Naive thymus-derived CD4-positive, alpha-beta T cell (primary cell): ENCODE data around the gene MAP3K4. TPM values are rescaled to one million over a fixed set of nuclear protein-coding genes. Genes with fewer than 3 reads are reported as not detected.

Experiments used
- ATAC-seq: fragments of 150-1000 bp; cut with Tn5 transposase; 2 replicates; pipeline ENCODE4 v1.10.0; 2021; ENCODE audit warnings: mild to moderate bottlenecking, moderate library complexity
- CTCF ChIA-PET: fragments of 350-600 bp; sonication (Branson Sonifier 250); formaldehyde crosslinking; loops from one replicate; lab custom pipeline; 2021; ENCODE audit warnings: antibody characterized with exemption; lab: Charles Lee
- POLR2A ChIA-PET: fragments of 350-600 bp; sonication (Branson Sonifier 250); formaldehyde crosslinking; loops from one replicate; lab custom pipeline; 2021; ENCODE audit warnings: antibody characterized with exemption, inconsistent platforms; lab: Charles Lee
- DNase-seq, 9 donors: peaks; one replicate each; pipeline versions ENCODE4 v3.0.0 to v3.0.0-alpha.2; 2020 to 2022; ENCODE audit warnings: mixed read lengths in 1 of 9
- H3K27ac ChIP-seq: one replicate; pipeline ENCODE4 v1.7.0; 2013; ENCODE audit warnings: mild to moderate bottlenecking, low read depth, low read length, moderate library complexity
- H3K27me3 ChIP-seq, 2 donors: one replicate each; pipeline ENCODE4 v1.7.0; 2013; ENCODE audit warnings: low read length in 2 of 2, mild to moderate bottlenecking in 2 of 2, moderate library complexity in 2 of 2; ENCODE audit not compliant: control insufficient read depth in 2 of 2, insufficient read depth in 2 of 2
- H3K36me3 ChIP-seq, 3 experiments: 1 replicate in 2 of 3; 2 replicates in 1 of 3; pipeline ENCODE4 v1.7.0; 2013; ENCODE audit warnings: low read length in 3 of 3, mild to moderate bottlenecking in 3 of 3, moderate library complexity in 1 of 3; ENCODE audit not compliant: insufficient read depth in 3 of 3, control insufficient read depth in 2 of 3
- H3K4me1 ChIP-seq, 2 donors: one replicate each; pipeline ENCODE4 v1.7.0; 2013; ENCODE audit warnings: low read length in 2 of 2, mild to moderate bottlenecking in 2 of 2, moderate library complexity in 1 of 2; ENCODE audit not compliant: control insufficient read depth in 2 of 2, insufficient read depth in 2 of 2
- H3K4me3 ChIP-seq: 2 replicates; pipeline ENCODE4 v1.7.0; 2013; ENCODE audit warnings: mild to moderate bottlenecking, low read length
- H3K9me3 ChIP-seq, 3 experiments: 1 replicate in 2 of 3; 2 replicates in 1 of 3; pipeline ENCODE4 v1.7.0; 2013; ENCODE audit warnings: low read length in 3 of 3; ENCODE audit not compliant: control insufficient read depth in 2 of 3
- H3K27ac Mint-ChIP-seq, 9 donors: one replicate each; pipeline ENCODE4 v1.8.0; 2020 to 2022; ENCODE audit warnings: mixed read lengths in 9 of 9, mild to moderate bottlenecking in 8 of 9, moderate library complexity in 5 of 9, inconsistent platforms in 2 of 9
- H3K27me3 Mint-ChIP-seq, 5 donors: one replicate each; pipeline ENCODE4 v1.8.0; 2021 to 2022; ENCODE audit warnings: mixed read lengths in 5 of 5, mild to moderate bottlenecking in 1 of 5
- H3K36me3 Mint-ChIP-seq, 5 donors: one replicate each; pipeline ENCODE4 v1.8.0; 2020 to 2022; ENCODE audit warnings: mixed read lengths in 5 of 5, mild to moderate bottlenecking in 3 of 5, inconsistent platforms in 1 of 5
- H3K4me1 Mint-ChIP-seq, 7 donors: one replicate each; pipeline ENCODE4 v1.8.0; 2020 to 2022; ENCODE audit warnings: mixed read lengths in 7 of 7, mild to moderate bottlenecking in 3 of 7, inconsistent platforms in 1 of 7
- H3K4me3 Mint-ChIP-seq, 10 donors: one replicate each; pipeline ENCODE4 v1.8.0; 2020 to 2022; ENCODE audit warnings: mild to moderate bottlenecking in 10 of 10, mixed read lengths in 10 of 10, moderate library complexity in 6 of 10, inconsistent platforms in 2 of 10
- H3K9me3 Mint-ChIP-seq, 11 donors: one replicate each; pipeline ENCODE4 v1.8.0; 2020 to 2022; ENCODE audit warnings: mixed read lengths in 11 of 11, mild to moderate bottlenecking in 4 of 11, inconsistent platforms in 1 of 11, moderate library complexity in 1 of 11
- intact Hi-C, 2 donors: fragments of 100-400 bp; cut with micrococcal nuclease; formaldehyde crosslinking; loops; one replicate each; pipeline ENCODE4 v1.15.1; 2023
- polyA plus RNA-seq, 2 donors: library from polyadenylated mRNA; unstranded; fragments of 300-500 nt; fragmentation: Illumina TruSeq; gene quantifications; one replicate each; pipeline ENCODE4 v1.2.3, GENCODE V29; 2021
- total RNA-seq, 6 experiments: library from RNA in 5 of 6; stranded (reverse) in 5 of 6; gene quantifications; 1 replicate in 5 of 6; 2 replicates in 1 of 6; pipeline ENCODE4 v1.2.3 and lab custom pipeline; 2021 to 2026

MAP3K4 gene
- total and polyA plus RNA-seq, 7 experiments from 2014 or later: 4.5 to 81.2 (median 55.4) TPM

GRCh38 chr6:161054876-161055275 is 63.3 kb downstream of the MAP3K4 start:
- H3K9me3 ChIP-seq: no peaks in the 10 kb centered on the region
- CTCF ChIA-PET: no interaction called here
- ATAC-seq: no peak

GRCh38 chr6:161056451-161056850 is 64.9 kb downstream of the MAP3K4 start:
- no peaks in the 10 kb centered on the region for H3K4me1 ChIP-seq
- no peaks in the 10 kb centered on the region for H3K9me3 ChIP-seq
- H3K36me3 ChIP-seq: peaks cover 0 to 4% (median 0%) of the 10 kb centered on the region in 3 experiments
- DNase-seq: no peak
- Mint-ChIP-seq H3K36me3 (peaks cover 6 to 35% (median 15%) of the 10 kb centered on the region in 5 donors), H3K9me3 (peaks cover 0 to 1% (median 0%) of the 10 kb centered on the region in 11 donors), H3K27me3 (no peaks in the 10 kb centered on the region), H3K4me1 (peaks cover 0 to 22% (median 7%) of the 10 kb centered on the region in 7 donors), H3K27ac (peak overlapping the region in 1 of 9 donors; percentile 38), H3K4me3 (no peak overlapping the region)
- POLR2A ChIA-PET: no interaction called here
- H3K4me3 ChIP-seq: no peak overlapping the region
- H3K27ac ChIP-seq: no peak overlapping the region
- intact Hi-C loops: no loop called here
- CTCF ChIA-PET: no interaction called here
- no peak for ATAC-seq
- no peaks in the 10 kb centered on the region for H3K27me3 ChIP-seq

More at GRCh38 chr6:161054876-161055275, 63.3 kb downstream of the MAP3K4 start:
- Histone ChIP-seq H3K4me3 (no peak overlapping the region), H3K4me1 (no peaks in the 10 kb centered on the region), H3K27me3 (no peaks in the 10 kb centered on the region), H3K27ac (no peak overlapping the region), H3K36me3 (peaks cover 0 to 9% (median 0%) of the 10 kb centered on the region in 3 experiments)
- Mint-ChIP-seq H3K27ac (peak overlapping the region in 1 of 9 donors; percentile 28), H3K27me3 (no peaks in the 10 kb centered on the region), H3K36me3 (peaks cover 6 to 36% (median 16%) of the 10 kb centered on the region in 5 donors), H3K4me3 (no peak overlapping the region), H3K9me3 (no peaks in the 10 kb centered on the region), H3K4me1 (peaks cover 4 to 22% (median 10%) of the 10 kb centered on the region in 7 donors)
- POLR2A ChIA-PET: no interaction called here
- intact Hi-C loops: no loop called here
- DNase-seq: no peak

- Histone ChIP-seq H3K9me3 (no peaks in the 10 kb centered on the region), H3K4me3 (no peak overlapping the region), H3K27me3 (no peaks in the 10 kb centered on the region), H3K4me1 (no peaks in the 10 kb centered on the region), H3K36me3 (peaks cover 0 to 4% (median 0%) of the 10 kb centered on the region in 3 experiments), H3K27ac (no peak overlapping the region)
- no peak overlapping the region for H3K4me3 Mint-ChIP-seq
- ATAC-seq: no peak
- ChIA-PET CTCF (interaction anchor here (0.6 kb wide), 1 partner anchor 313 kb away, joined by 5 read pairs; no protein-coding TSS in a partner anchor), POLR2A (no interaction called here)
- no peak for DNase-seq
- peak overlapping the region in 3 of 9 donors; percentile 5 to 48 (median 40) for H3K27ac Mint-ChIP-seq
- peaks cover 6 to 33% (median 17%) of the 10 kb centered on the region in 5 donors for H3K36me3 Mint-ChIP-seq
- no peaks in the 10 kb centered on the region for H3K27me3 Mint-ChIP-seq
- intact Hi-C loops: no loop called here
- H3K4me1 Mint-ChIP-seq: peaks cover 4 to 21% (median 7%) of the 10 kb centered on the region in 7 donors
- H3K9me3 Mint-ChIP-seq: peaks cover 0 to 3% (median 0%) of the 10 kb centered on the region in 11 donors
Measured at GRCh38 chr6:161057103-161058091, 65.8 kb downstream of the MAP3K4 start.

GRCh38 chr6:161058741-161059140 is 67.2 kb downstream of the MAP3K4 start:
- H3K4me3 Mint-ChIP-seq: no peak overlapping the region
- ChIA-PET POLR2A (no interaction called here), CTCF (no interaction called here)
- Histone ChIP-seq H3K4me1 (no peaks in the 10 kb centered on the region), H3K9me3 (no peaks in the 10 kb centered on the region), H3K4me3 (no peak overlapping the region), H3K27me3 (no peaks in the 10 kb centered on the region), H3K27ac (no peak overlapping the region), H3K36me3 (peaks cover 0 to 4% (median 0%) of the 10 kb centered on the region in 3 experiments)
- H3K9me3 Mint-ChIP-seq: peaks cover 0 to 3% (median 0%) of the 10 kb centered on the region in 11 donors
- no peak overlapping the region for H3K27ac Mint-ChIP-seq
- peaks cover 4 to 33% (median 14%) of the 10 kb centered on the region in 7 donors for H3K4me1 Mint-ChIP-seq
- H3K27me3 Mint-ChIP-seq: no peaks in the 10 kb centered on the region
- intact Hi-C loops: no loop called here
- no peak for DNase-seq
- no peak for ATAC-seq
- H3K36me3 Mint-ChIP-seq: peaks cover 6 to 27% (median 16%) of the 10 kb centered on the region in 5 donors

GRCh38 chr6:161061576-161061975 is 70.0 kb downstream of the MAP3K4 start:
- H3K4me1 Mint-ChIP-seq: peaks cover 4 to 30% (median 20%) of the 10 kb centered on the region in 7 donors
- H3K4me3 Mint-ChIP-seq: no peak overlapping the region
- intact Hi-C loops: no loop called here

GRCh38 chr6:161064915-161065314 is 73.3 kb downstream of the MAP3K4 start:
- Mint-ChIP-seq H3K36me3 (peaks cover 0 to 33% (median 3%) of the 10 kb centered on the region in 5 donors), H3K9me3 (peaks cover 0 to 3% (median 0%) of the 10 kb centered on the region in 11 donors), H3K27me3 (no peaks in the 10 kb centered on the region), H3K4me1 (peaks cover 0 to 35% (median 17%) of the 10 kb centered on the region in 7 donors), H3K4me3 (no peak overlapping the region), H3K27ac (no peak overlapping the region)
- Histone ChIP-seq H3K4me1 (no peaks in the 10 kb centered on the region), H3K9me3 (no peaks in the 10 kb centered on the region), H3K36me3 (no peaks in the 10 kb centered on the region), H3K4me3 (no peak overlapping the region), H3K27ac (no peak overlapping the region), H3K27me3 (no peaks in the 10 kb centered on the region)
- ATAC-seq: no peak
- POLR2A ChIA-PET: no interaction called here
- DNase-seq: no peak
- intact Hi-C loops: no loop called here
- CTCF ChIA-PET: no interaction called here

More at GRCh38 chr6:161061576-161061975, 70.0 kb downstream of the MAP3K4 start:
- H3K36me3 ChIP-seq: peaks cover 0 to 4% (median 0%) of the 10 kb centered on the region in 3 experiments
- DNase-seq: no peak
- no peak overlapping the region for H3K27ac Mint-ChIP-seq
- H3K27ac ChIP-seq: no peak overlapping the region
- CTCF ChIA-PET: no interaction called here
- POLR2A ChIA-PET: no interaction called here
- H3K4me3 ChIP-seq: no peak overlapping the region
- peaks cover 0 to 33% (median 8%) of the 10 kb centered on the region in 5 donors for H3K36me3 Mint-ChIP-seq
- no peaks in the 10 kb centered on the region for H3K27me3 ChIP-seq
- ATAC-seq: no peak
- H3K9me3 ChIP-seq: no peaks in the 10 kb centered on the region
- H3K4me1 ChIP-seq: no peaks in the 10 kb centered on the region
- H3K27me3 Mint-ChIP-seq: no peaks in the 10 kb centered on the region
- peaks cover 0 to 3% (median 0%) of the 10 kb centered on the region in 11 donors for H3K9me3 Mint-ChIP-seq
